Adipose tissue (tissue), 3 donors: ENCODE data around the gene TPPP. TPM values are rescaled to one million over a fixed set of nuclear protein-coding genes. Genes with fewer than 3 reads are reported as not detected.

Experiments
- H3K27ac ChIP-seq: one replicate; pipeline ENCODE4 v1.5.1; 2013; ENCODE audit warnings: low read depth, low read length
- WGBS, 3 donors: extraction: QIAGEN DNeasy Blood & Tissue Kit; methylation state at CpG; one replicate each; pipeline ENCODE4 v1.1.7; 2013; 5-methylcytosine and 5-hydroxymethylcytosine counted together
- polyA plus RNA-seq, 3 donors: library from polyadenylated mRNA; stranded (reverse); fragments of 200-250 nt; gene quantifications; one replicate each; pipeline ENCODE4 v1.2.3, GENCODE V29; 2013
- donor health status: healthy with polysubstance abuse.
- donor health status: Bipolar disorder and iron deficiency.
- donor health status: healthy.

The TPPP gene
- polyA plus RNA-seq, 3 donors: 1.2 to 3.1 (median 2.7) TPM

DNA sequence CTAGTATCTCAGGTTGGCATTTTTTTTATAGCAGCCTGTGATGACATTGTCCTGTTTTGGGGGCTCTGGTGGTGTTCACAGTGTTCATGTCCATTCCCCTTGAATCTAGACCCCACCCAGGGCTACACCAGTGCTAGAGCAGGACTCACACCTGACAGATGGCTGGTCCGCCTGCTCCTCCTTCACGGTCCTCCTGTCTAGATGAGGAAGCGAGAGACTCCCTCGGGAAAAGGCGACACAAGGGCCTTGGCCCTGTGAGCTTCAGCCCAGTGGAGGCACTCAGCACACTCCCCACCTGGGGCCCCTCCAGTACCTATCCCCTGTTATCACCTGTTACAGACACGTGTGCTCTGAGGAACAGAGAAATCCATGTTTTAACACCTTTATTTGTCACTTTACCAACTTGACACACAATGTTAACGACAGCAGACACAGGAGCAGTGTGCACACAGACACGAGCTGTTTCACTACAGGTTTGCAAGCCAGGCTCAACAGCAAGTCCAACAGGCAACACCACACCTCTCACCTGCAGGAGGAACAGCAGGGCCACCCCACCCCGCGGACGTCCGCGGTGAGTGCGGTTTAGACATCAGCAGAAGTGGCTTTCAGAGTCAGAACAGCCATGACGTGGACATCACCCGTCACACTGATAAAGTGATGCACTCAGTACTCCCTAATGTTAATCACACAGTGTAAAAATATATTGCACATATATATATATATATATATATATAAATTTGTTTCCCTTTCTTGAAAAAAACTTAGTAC lies 33.5 kb downstream of the TPPP start:
- 93 to 97% (median 96%) methylated on average over 16 of the region's 16 CpGs for WGBS, 3 donors
- H3K27ac ChIP-seq: no peak overlapping the region

DNA sequence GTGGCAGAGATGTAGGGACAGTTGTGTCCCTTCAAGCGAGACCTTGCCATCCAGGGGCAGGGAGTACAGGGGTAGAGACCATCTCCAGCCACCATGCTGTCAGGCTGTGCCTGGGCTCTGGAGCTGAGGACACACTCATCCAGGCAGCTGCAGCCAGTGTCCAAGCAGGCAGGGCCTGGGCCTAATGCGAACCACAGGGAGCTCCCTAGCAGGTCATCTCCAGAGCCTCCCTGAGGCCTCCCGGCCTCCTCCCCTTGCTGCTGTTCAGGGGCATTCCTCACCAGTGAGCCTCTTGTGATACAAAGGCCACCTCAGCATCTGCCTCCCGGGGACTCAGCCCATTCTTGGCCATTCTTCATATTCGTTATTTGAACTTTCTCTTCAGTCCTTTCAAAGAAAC lies 35.0 kb downstream of the TPPP start:
- H3K27ac ChIP-seq: no peak overlapping the region
- 97 to 98% (median 97%) methylated on average over 5 of the region's 5 CpGs for WGBS, 3 donors

DNA sequence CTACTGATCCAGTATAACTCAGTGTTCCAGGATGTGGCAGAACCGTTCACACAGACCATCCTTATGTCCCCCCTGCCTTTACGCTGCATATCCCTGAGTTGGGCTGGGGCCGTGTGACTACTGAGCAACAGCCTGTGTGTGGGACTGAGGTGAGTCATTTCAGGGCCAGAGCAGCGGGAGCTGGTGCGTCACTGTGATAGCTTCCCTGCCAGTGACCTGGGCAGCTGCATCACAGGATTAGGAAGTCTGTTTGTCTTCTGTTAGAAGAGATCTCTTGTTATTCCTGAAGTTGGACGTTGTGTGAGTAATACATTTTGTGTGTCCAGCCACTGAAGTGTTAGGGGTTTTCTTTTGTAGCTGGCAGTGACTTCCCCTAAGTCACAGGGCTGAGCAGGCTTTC lies 35.6 kb downstream of the TPPP start:
- 94 to 98% (median 95%) methylated on average over 6 of the region's 6 CpGs for WGBS, 3 donors
- no peak overlapping the region for H3K27ac ChIP-seq

DNA sequence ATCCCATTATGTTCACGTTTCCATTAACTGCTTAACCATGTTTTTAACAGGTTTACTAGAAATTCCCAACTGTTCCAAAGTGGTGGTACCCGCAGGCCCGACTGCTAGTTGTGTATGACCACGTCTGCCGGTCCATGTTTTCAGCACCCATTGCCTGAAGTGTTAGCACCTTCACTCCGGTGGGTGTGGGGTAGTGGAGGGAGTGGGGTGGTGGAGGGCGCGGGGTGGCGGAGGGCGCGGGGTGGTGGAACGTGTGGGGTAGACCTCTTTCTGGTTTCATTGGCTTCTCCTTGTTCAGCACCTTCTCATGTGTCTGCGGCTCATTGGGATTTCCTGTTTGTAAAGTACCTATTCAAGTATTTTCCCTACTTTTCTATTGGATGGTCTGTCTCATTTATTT lies 37.7 kb downstream of the TPPP start:
- no peak overlapping the region for H3K27ac ChIP-seq
- 94% methylated on average over 13 of the region's 13 CpGs for WGBS, 3 donors

DNA sequence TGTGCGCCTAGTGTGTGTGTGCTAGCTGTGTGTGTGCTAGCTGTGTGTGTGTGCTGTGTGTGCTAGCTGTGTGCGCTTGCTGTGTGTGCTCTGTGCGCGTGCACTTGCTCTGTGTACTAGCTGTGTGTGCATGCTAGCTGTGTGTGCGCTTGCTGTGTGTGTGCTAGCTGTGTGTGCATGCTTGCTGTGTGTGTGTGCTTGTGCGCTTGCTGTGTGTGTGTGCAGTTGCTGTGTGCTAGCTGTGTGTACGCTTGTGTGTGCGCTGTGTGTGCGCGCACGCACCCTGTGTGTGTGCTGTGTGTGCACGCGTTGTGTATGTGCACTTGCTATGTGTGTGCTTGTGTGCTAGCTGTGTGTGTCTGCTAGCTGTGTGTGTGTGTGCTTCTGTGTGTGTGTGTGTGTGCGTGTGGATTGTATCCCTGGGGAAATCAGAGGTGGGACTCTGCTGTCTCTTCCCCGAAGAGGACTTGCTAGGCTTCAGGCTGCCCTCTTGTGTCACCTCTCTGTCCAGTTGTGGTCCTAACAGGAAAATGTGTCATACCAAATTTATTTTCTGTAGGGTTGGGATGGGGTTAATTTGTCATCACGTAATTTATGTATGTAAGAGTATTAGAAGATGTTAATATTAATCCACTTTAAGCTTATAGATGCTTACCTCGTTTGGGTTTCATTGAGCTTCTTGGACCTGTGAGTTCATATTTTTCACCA lies 38.9 kb downstream of the TPPP start:
- H3K27ac ChIP-seq: no peak overlapping the region
- 85 to 91% (median 86%) methylated on average over 17 of the region's 17 CpGs for WGBS, 3 donors

DNA sequence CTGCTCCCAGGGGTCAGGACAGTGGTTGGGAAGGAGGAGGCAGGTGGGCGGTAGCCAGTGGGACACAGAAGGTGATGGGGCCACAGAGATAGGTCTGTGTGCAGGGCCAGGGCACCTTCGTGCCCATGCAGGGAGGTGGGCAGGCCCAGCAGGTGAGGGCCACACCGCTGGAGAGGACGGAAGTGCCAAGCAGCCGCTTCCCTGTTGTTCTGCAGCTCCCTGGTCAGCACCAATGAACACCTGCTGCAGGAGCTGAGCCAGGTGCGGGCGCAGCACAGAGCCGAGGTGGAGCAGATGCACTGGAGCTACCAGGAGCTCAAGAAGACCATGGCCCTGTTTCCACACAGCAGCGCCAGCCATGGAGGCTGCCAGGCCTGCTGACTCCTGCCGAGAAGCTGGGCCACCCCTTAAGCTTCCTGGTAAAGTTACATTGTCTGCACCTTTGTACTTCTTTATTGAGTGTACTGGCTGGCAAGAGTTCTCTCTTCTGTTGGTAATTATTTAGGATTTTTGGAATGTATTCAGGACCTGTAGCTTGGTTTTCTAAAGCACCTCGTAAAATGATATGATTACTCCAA lies 40.3 kb downstream of the TPPP start:
- WGBS, 3 donors: 91 to 97% (median 92%) methylated on average over 11 of the region's 11 CpGs
- no peak overlapping the region for H3K27ac ChIP-seq

DNA sequence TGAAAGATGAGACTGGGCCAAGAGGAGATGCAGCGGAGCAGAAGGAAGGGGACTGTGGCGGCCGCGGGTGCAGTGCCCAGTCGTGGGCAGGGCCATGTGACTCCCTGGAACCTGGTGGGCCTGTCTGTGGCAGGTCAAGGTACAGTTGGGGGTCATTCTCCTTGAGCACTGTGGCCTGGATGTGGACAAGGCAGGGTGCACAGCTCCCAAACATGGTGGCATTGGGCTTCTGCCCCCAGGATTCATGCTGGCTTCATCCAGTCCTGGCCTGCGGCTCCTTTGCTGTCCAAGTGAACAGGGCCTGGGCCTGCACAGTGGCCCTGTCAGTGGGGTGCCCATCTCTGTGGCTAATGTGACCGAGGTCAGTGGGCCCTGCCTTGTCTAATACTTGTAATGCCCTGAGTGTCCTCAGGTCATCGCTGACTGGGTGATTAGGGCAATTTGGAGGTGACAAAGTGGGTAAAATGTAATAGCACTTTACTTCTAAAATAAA lies 41.1 kb downstream of the TPPP start:
- WGBS, 3 donors: 92 to 98% (median 95%) methylated on average over 8 of the region's 8 CpGs
- H3K27ac ChIP-seq: no peak overlapping the region

DNA sequence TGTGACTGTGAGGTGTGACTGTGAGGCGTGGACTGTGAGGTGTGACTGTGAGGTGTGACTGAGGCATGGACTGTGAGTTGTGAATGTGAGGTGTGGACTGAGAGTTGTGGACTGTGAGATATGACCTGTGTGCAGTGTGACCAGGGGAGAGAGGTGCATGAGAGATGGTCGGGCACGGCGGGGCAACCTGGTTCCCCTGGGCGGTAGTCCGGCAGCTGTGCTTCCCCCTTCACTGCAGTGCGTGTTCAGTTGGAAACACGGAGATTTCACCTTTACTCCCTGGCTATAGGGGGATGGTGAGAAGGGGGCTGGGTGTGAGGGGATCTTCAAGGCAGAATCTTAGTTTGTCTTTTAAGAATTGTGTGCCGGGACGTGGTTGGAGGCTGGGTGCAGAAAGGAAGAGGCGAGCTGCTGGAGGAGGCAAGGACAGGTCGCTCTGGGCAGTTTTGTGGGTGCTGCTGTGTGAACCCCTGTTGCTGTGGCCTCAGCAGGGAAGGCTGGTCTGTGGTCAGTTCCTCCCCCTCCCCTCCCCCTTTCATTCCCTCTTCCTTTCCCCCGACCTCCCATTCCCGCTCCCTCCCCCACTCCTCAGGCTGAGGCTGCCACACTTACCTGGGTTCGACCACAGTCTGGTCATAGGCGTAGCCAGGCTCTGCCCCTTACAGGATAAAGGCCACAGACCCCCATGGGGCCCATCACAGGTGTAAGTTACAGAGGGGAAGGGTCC lies 41.7 kb downstream of the TPPP start:
- H3K27ac ChIP-seq: no peak overlapping the region
- WGBS, 3 donors: 87 to 97% (median 91%) methylated on average over 11 to 16 of the region's 16 CpGs

DNA sequence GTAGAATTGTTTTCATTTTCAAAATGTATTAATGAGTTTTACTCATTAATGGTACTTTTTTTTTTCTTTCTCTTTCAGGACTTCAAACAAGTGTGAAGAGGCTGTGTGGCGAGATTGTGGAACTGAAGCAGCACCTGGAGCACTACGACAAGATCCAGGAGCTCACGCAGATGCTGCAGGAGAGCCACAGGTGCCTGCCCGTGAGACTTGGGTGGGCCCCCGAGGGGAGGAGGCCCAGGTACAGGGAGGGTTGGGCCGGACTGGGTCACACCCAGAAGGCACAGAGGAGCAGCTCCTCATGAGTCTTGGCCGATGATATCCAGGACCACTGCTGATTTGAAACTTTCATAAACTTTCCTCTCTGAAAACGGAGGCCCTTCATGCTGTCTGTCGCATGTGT lies 45.4 kb downstream of the TPPP start:
- H3K27ac ChIP-seq: no peak overlapping the region
- WGBS, 3 donors: 96 to 99% (median 98%) methylated on average over 9 of the region's 9 CpGs

DNA sequence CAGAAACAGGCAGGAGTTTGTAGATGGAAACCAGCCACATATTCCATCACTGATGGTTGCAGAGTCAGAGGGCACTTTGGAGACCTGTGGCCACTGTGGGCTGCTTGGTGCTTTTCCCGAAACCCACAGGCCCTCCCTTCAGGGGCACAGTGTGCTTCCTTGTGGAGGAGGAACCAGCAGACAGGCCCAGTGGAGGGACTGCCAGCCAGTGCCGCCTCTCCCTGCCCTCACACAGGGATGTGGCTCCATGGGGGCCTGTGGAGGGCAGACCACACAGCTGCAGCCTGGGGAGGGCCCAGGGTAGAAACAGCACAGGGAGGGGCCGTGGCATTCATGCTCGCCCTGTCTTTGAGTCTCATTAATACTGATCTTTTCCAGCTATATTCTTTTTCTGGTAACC lies 45.8 kb downstream of the TPPP start:
- WGBS, 3 donors: 96 to 98% (median 96%) methylated on average over 4 of the region's 4 CpGs
- H3K27ac ChIP-seq: no peak overlapping the region

DNA sequence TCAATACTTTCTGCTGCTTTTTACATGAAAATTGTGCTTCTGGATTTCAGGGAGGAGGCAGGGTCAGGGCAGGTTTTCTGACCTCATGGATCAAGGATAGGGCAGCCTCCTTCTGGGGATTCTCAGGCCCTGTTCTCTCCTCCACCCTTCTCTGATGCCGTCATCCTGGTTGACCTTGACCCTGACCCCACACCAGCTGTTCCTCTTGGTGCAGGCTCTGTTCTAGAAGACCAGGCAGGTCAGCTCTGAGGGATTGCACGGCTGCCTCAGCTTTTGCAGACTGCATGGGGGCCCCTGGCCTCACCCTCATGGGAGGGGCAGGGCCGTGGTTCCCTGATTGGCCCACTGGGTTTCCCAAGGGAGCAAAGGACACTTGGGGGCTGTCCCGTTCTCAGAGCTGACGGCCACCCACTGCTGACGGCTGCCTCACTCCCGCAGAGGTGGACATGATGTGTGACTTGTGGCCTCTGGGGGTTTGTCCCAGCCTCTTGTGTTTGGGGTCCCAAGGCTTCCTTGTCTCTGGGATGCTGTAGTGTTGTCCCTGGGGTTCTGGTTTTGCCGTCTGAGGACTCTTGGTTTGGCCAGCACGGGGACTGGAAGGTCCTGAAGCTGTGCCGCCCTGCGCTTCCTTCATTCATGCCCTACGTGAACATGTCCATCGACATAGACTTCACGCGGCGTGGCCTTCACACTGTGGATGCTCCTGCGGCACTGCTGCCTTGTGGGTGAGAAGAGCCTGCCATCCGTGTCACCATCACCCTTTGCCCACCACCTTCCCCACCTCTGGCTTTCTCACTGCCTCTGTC lies 46.6 kb downstream of the TPPP start:
- H3K27ac ChIP-seq: no peak overlapping the region
- WGBS, 3 donors: 91 to 95% (median 93%) methylated on average over 18 of the region's 18 CpGs

DNA sequence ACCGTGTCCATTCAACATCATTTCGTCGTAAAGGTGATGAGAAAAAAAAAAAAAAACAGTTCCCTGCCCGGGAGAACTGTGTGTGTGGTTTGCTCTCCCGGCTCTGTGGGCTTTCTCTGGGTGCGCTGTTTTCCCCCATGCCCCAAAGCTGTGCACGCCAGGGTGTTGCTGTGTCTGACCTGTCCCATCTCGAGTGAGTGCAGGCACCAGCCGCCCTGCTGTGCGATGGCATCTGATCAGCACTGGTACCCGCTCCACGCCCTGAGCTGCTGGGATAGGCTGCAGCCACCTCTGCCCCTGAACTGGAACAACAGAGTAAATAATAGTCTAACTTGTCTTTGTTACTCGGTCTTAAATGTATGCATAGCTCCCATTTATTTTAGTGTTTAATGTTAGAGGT lies 47.7 kb downstream of the TPPP start:
- no peak overlapping the region for H3K27ac ChIP-seq
- 90 to 93% (median 93%) methylated on average over 13 of the region's 13 CpGs for WGBS, 3 donors

DNA sequence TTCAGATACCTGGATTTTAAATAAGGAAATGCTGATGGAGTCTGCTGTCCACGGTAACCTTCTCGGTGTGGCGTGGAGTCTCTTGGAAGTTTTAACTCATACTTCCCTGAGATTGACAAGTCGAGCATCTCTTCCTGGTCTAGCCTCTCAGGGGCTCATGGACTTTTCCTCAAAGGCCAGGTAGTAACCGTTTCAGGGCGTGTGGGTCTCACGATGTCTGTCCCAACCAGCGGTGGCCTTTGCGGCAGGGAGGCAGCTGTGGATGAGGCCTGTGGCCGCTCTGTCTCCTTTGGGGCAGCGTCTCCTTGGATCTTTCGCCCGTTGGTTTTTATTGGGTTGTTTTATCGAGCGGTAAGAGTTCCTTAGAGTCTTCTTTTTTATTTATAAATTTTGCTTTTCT lies 48.2 kb downstream of the TPPP start:
- no peak overlapping the region for H3K27ac ChIP-seq
- 94 to 97% (median 97%) methylated on average over 15 of the region's 15 CpGs for WGBS, 3 donors

DNA sequence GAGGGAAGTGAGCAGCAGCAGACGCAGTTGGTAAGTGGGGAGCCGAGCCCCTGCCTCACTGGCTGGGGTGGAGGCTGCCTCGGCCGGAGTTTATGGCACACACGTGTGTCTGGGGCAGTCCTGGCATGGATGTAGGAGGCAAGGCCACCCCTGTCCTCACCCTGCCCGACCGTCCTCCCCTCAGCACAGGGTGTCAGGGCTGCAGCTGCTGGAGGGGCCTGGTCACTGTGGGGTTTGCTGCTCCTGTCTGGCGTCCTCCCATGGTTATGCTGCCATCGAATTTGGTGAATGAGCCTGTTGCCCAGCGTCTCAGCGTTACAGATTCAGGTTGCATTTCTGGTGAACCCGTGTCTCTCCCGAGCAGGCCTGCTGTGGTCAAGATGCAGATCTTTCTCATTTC lies 48.6 kb downstream of the TPPP start:
- H3K27ac ChIP-seq: no peak overlapping the region
- WGBS, 3 donors: 90 to 96% (median 91%) methylated on average over 13 of the region's 13 CpGs

DNA sequence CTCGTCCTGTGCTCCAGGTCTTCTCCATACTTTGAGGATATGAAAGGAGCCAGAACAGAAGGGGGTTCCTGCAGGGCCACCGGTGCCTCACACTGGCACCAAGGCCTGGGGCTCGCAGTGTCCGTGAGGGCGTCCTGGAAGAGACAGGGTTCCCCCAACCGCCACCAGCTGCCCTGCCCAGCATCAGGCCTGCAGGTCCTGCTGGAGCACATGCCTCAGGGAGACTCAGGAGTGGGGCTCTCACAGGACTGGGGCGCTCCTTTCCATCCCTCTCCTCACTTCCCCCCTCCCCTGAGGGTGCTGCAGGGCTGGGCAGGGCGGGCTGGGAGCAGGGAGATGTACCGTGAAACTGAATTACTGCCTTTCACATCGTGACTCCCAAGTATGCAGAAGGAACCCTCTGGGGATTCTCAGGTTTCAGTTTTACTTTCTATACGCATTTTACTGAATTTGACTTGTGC lies 49.3 kb downstream of the TPPP start:
- 87 to 94% (median 88%) methylated on average over 10 to 11 of the region's 11 CpGs for WGBS, 3 donors
- no peak overlapping the region for H3K27ac ChIP-seq

DNA sequence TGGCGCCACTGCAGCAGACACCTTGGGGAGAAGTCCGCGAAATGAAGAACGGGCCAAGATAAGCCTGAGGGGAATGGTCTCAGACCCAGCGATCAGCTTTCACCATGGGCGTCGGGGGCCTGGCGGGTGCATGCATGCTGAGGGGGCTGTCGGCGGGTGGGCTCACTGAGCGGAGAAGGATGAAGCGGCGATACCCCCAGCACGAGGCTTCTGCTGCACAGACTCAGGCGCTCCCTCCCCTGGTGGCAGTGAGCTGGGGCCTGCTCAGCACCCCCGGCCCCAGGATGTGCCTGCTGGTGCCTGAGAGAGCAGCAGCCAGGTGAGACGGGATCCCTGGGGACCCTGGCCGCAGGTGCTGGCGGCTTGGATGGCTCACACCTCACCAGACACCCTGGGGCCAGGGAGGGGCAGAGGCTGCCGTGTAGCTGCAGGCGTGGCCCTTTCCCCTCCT lies 49.8 kb downstream of the TPPP start:
- WGBS, 3 donors: 94 to 97% (median 96%) methylated on average over 18 to 21 of the region's 21 CpGs
- H3K27ac ChIP-seq: no peak overlapping the region

DNA sequence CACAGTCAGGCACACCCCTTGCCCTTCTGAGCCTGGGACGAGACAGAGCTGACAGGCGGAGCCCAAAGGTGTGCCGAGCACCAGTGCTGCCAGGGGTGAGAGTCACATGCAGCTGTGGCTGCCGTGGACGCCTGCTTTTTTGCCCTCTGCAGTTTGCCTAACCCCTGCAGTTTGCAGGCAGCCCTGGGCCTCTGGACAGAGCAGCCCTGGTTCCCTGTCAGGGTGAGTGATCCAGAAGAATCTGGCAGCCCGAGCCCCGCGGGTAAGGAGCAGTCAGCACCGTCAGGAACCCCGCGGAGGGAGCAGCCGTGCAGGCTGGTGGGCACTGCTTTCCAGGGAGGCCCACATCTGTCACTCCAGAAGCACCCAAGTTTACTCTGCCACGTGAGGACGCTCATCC lies 50.7 kb downstream of the TPPP start:
- no peak overlapping the region for H3K27ac ChIP-seq
- 94 to 96% (median 94%) methylated on average over 14 of the region's 14 CpGs for WGBS, 3 donors

DNA sequence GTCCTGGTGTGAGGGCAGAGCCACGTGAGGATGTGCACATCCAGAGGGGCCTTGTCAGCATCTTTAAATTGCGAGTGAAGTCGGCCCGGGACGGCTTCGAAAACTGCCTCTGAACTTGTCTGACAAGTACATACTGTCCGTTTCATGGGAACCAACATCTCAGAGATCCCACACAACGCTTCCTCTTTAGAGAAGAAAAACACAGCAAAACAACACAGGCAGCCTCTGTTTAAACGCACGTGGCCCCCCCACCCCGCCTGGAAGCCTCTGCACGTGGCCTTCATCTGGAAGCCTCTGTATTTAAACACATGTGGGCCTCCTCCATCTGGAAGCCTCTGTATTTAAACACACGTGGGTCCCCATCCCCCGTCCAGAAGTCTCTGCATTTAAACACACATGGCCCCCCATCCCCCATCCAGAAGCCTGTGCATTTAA lies 51.8 kb downstream of the TPPP start:
- 87 to 90% (median 88%) methylated on average over 14 of the region's 14 CpGs for WGBS, 3 donors
- H3K27ac ChIP-seq: no peak overlapping the region
